HG03097 (cell line): Measurements from ENCODE around the gene FHOD3.

Experiments
- ATAC-seq: cut with Tn5 transposase; IDR thresholded peaks from one replicate; pipeline ENCODE4 v1.9.1; 2021; ENCODE audit not compliant: unreplicated experiment, low FRiP score

FHOD3 gene

GRCh38 chr18:36378205-36378604 lies 80.7 kb downstream of the FHOD3 start:
- ATAC-seq = no peak

- no peak for ATAC-seq
These were observed 82.0 kb downstream of the FHOD3 start for GRCh38 chr18:36379435-36379984.

GRCh38 chr18:36380173-36380827 lies 82.8 kb downstream of the FHOD3 start:
- no peak for ATAC-seq

- ATAC-seq = no peak
These were observed 83.6 kb downstream of the FHOD3 start for GRCh38 chr18:36381075-36381474.

GRCh38 chr18:36382854-36383253 lies 85.3 kb downstream of the FHOD3 start:
- no peak for ATAC-seq

GRCh38 chr18:36386150-36386920 lies 88.8 kb downstream of the FHOD3 start:
- no peak for ATAC-seq

- ATAC-seq = no peak
These were observed 89.8 kb downstream of the FHOD3 start for GRCh38 chr18:36387310-36387709.

- no peak for ATAC-seq
These were observed 90.8 kb downstream of the FHOD3 start for GRCh38 chr18:36388310-36388709.

- no peak for ATAC-seq
These were observed 91.5 kb downstream of the FHOD3 start for GRCh38 chr18:36389027-36389426.

GRCh38 chr18:36389811-36390581 lies 92.5 kb downstream of the FHOD3 start:
- ATAC-seq = no peak

GRCh38 chr18:36391426-36392145 lies 94.1 kb downstream of the FHOD3 start:
- no peak for ATAC-seq

GRCh38 chr18:36392164-36392978 lies 94.9 kb downstream of the FHOD3 start:
- ATAC-seq = no peak

GRCh38 chr18:36392979-36393287 lies 95.4 kb downstream of the FHOD3 start:
- no peak for ATAC-seq

- no peak for ATAC-seq
These were observed 97.0 kb downstream of the FHOD3 start for GRCh38 chr18:36394486-36394885.

GRCh38 chr18:36396190-36396589 lies 98.7 kb downstream of the FHOD3 start:
- no peak for ATAC-seq

GRCh38 chr18:36397033-36397432 lies 99.5 kb downstream of the FHOD3 start:
- ATAC-seq = no peak

- no peak for ATAC-seq
These were observed 100.9 kb downstream of the FHOD3 start for GRCh38 chr18:36398419-36398818.

- no peak for ATAC-seq
These were observed 101.5 kb downstream of the FHOD3 start for GRCh38 chr18:36399055-36399454.

GRCh38 chr18:36401462-36401861 lies 103.9 kb downstream of the FHOD3 start:
- no peak for ATAC-seq
